PC-9 (cell line): ENCODE results near the gene BCAS3. TPM values are rescaled to one million over a fixed set of nuclear protein-coding genes. Genes with fewer than 3 reads are reported as not detected.

Experiments used
- BruUV-seq: library from RNA; stranded (reverse); fragments of 400-500 nt; replicated peaks from 2 replicates; lab custom pipeline; 2021; lab: Mats Ljungman, UMichigan
- CTCF ChIA-PET: fragments of 300-600 bp; sonication (Branson Sonifier 250); formaldehyde crosslinking; loops from one replicate; lab custom pipeline; 2022; ENCODE audit warnings: antibody characterized with exemption; lab: Charles Lee
- POLR2A ChIA-PET: fragments of 300-600 bp; sonication (Branson Sonifier 250); formaldehyde crosslinking; loops from one replicate; lab custom pipeline; 2022; ENCODE audit warnings: antibody characterized with exemption; ENCODE audit not compliant: unreplicated experiment; lab: Charles Lee
- DNase-seq, 2 experiments: peaks; one replicate each; pipeline versions ENCODE4 v3.0.0 to v3.0.0-alpha.2; 2015 to 2022; ENCODE audit warnings: mixed read lengths in 1 of 2
- H2AFZ ChIP-seq: fragments of 200-600 bp; sonication (generic); 2 replicates; pipeline ENCODE4 v1.8.1; 2017; ENCODE audit warnings: antibody characterized with exemption
- H3F3A ChIP-seq: fragments of 200-600 bp; sonication (generic); 2 replicates; pipeline ENCODE4 v1.8.1; 2017; ENCODE audit warnings: antibody characterized with exemption, mild to moderate bottlenecking, low read depth; ENCODE audit not compliant: insufficient read depth
- H3K27ac ChIP-seq: fragments of 200-600 bp; sonication (generic); 2 replicates; pipeline ENCODE4 v1.6.1; 2016; ENCODE audit warnings: mixed run types
- H3K27me3 ChIP-seq: fragments of 200-600 bp; sonication (generic); 2 replicates; pipeline ENCODE4 v1.6.1; 2016; ENCODE audit warnings: low read depth, mixed run types; ENCODE audit not compliant: insufficient read depth
- H3K36me3 ChIP-seq: fragments of 200-600 bp; sonication (generic); 2 replicates; pipeline ENCODE4 v1.6.1; 2016; ENCODE audit warnings: low read depth, mixed run types
- H3K4me1 ChIP-seq: fragments of 200-600 bp; sonication (generic); replicated peaks from 2 replicates; pipeline ENCODE4 v1.6.1; 2016; ENCODE audit warnings: mixed run types; ENCODE audit not compliant: insufficient read depth
- H3K4me2 ChIP-seq: fragments of 200-600 bp; sonication (generic); 2 replicates; pipeline ENCODE4 v1.6.1; 2017; ENCODE audit warnings: mixed run types
- H3K4me3 ChIP-seq: fragments of 200-600 bp; sonication (generic); 2 replicates; pipeline ENCODE4 v1.6.1; 2016; ENCODE audit warnings: mixed run types
- H3K79me2 ChIP-seq: fragments of 200-600 bp; sonication (generic); 2 replicates; pipeline ENCODE4 v1.6.1; 2017; ENCODE audit warnings: low read depth, mixed run types
- H3K9me2 ChIP-seq: fragments of 200-600 bp; sonication (generic); 2 replicates; pipeline ENCODE4 v1.8.1; 2017; ENCODE audit warnings: mild to moderate bottlenecking; ENCODE audit not compliant: insufficient read depth
- H3K9me3 ChIP-seq: fragments of 200-600 bp; sonication (generic); 2 replicates; pipeline ENCODE4 v1.8.1; 2016; ENCODE audit warnings: low read depth; ENCODE audit not compliant: insufficient read depth
- H4K20me1 ChIP-seq: fragments of 200-600 bp; sonication (generic); 2 replicates; pipeline ENCODE4 v1.8.1; 2017; ENCODE audit not compliant: insufficient read depth
- CTCF ChIP-seq: fragments of 200-600 bp; sonication (generic); conservative IDR thresholded peaks from 2 replicates; pipeline ENCODE4 v1.6.1; 2017; ENCODE audit warnings: mixed run types, antibody characterized with exemption, mild to moderate bottlenecking, moderate library complexity
- EZH2 ChIP-seq: fragments of 200-600 bp; sonication (generic); IDR thresholded peaks from 2 replicates; pipeline ENCODE4 v1.8.0; 2017; ENCODE audit warnings: antibody characterized with exemption, low read depth
- intact Hi-C: fragments of 100-400 bp; cut with micrococcal nuclease; formaldehyde crosslinking; loops from one replicate; pipeline ENCODE4 v1.10.0; 2022; ENCODE audit not compliant: unreplicated experiment
- total RNA-seq: library from RNA; stranded (reverse); gene quantifications from 2 replicates; pipeline ENCODE4 v1.2.3, GENCODE V29; 2021

The BCAS3 gene
- total RNA-seq, 1 experiment from 2014 or later: 26.0 TPM

GRCh38 chr17:60744355-60744966 is 66.8 kb downstream of the BCAS3 start:
- ChIA-PET CTCF (interaction anchor here (0.6 to 1.4 kb wide), 3 partner anchors 24 to 666 kb away, joined by 3 to 5 read pairs (median 3); no protein-coding TSS in a partner anchor), POLR2A (interaction anchor here (0.6 to 0.8 kb wide), 3 partner anchors 67 to 1180 kb away, joined by 4 to 11 read pairs (median 9); partner anchors contain the start of gene BCAS3)
- TSS peak; percentile 84 for BruUV-seq
- H3F3A ChIP-seq: peaks cover 14% of the 10 kb centered on the region; the same call in 1 of the 2 replicates
- H3K79me2 ChIP-seq: no peaks in the 10 kb centered on the region
- no peaks in the 10 kb centered on the region for H3K9me3 ChIP-seq
- intact Hi-C loops: loop anchor here (10.0 kb wide), 1 partner anchor 1090 kb away; no protein-coding TSS in a partner anchor
- peak overlapping the region; percentile 53 for H2AFZ ChIP-seq
- peak overlapping the region; percentile 44; the same call in 1 of the 2 replicates for H3K4me3 ChIP-seq
- DNase-seq: no peak
- H3K4me2 ChIP-seq: peak overlapping the region; percentile 77
- H3K36me3 ChIP-seq: no peaks in the 10 kb centered on the region
- 0 out of 2 replicates have a peak, but pooled peaks cover 4% of the 10 kb centered on the region for H3K9me2 ChIP-seq
- no peaks in the 10 kb centered on the region for H3K27me3 ChIP-seq
- H4K20me1 ChIP-seq: no peaks in the 10 kb centered on the region
- peaks cover 21% of the 10 kb centered on the region for H3K4me1 ChIP-seq
- TF ChIP-seq EZH2: no peak
- TF ChIP-seq CTCF: no peak
- H3K27ac ChIP-seq: peak overlapping the region; percentile 96

GRCh38 chr17:60745544-60745943 is 67.9 kb downstream of the BCAS3 start:
- POLR2A ChIA-PET: no interaction called here
- no peak overlapping the region for H3K4me3 ChIP-seq
- no peaks in the 10 kb centered on the region for H3K36me3 ChIP-seq

GRCh38 chr17:60747069-60747808 is 69.6 kb downstream of the BCAS3 start:
- no peak for DNase-seq
- Histone ChIP-seq H3K79me2 (no peaks in the 10 kb centered on the region), H3K9me2 (0 out of 2 replicates have a peak, but pooled peaks cover 8% of the 10 kb centered on the region), H3K27ac (no peak overlapping the region), H3K9me3 (no peaks in the 10 kb centered on the region), H3K4me3 (no peak overlapping the region), H3K4me2 (no peak overlapping the region), H3K27me3 (no peaks in the 10 kb centered on the region), H3K4me1 (peaks cover 21% of the 10 kb centered on the region), H3K36me3 (no peaks in the 10 kb centered on the region), H4K20me1 (no peaks in the 10 kb centered on the region), H3F3A (peaks cover 14% of the 10 kb centered on the region; the same call in 1 of the 2 replicates), H2AFZ (no peak overlapping the region)
- POLR2A ChIA-PET: no interaction called here
- CTCF ChIA-PET: interaction anchor here (0.6 kb wide), 1 partner anchor 17 kb away, joined by 5 read pairs; no protein-coding TSS in a partner anchor
- no peak for TF ChIP-seq EZH2
- TF ChIP-seq CTCF: no peak
- intact Hi-C loops: loop anchor here (10.0 kb wide), 1 partner anchor 1088 kb away; no protein-coding TSS in a partner anchor
- no TSS peak for BruUV-seq

More at GRCh38 chr17:60745544-60745943, 67.9 kb downstream of the BCAS3 start:
- Histone ChIP-seq H4K20me1 (no peaks in the 10 kb centered on the region), H3K27ac (no peak overlapping the region), H3K27me3 (no peaks in the 10 kb centered on the region), H3K9me3 (no peaks in the 10 kb centered on the region), H3K79me2 (no peaks in the 10 kb centered on the region), H3F3A (peaks cover 14% of the 10 kb centered on the region; the same call in 1 of the 2 replicates), H3K4me2 (no peak overlapping the region), H3K4me1 (peaks cover 21% of the 10 kb centered on the region), H2AFZ (no peak overlapping the region), H3K9me2 (0 out of 2 replicates have a peak, but pooled peaks cover 8% of the 10 kb centered on the region)
- intact Hi-C loops: loop anchor here (10.0 kb wide), 1 partner anchor 1089 kb away; no protein-coding TSS in a partner anchor
- no peak for TF ChIP-seq EZH2
- DNase-seq: no peak
- no TSS peak for BruUV-seq
- CTCF ChIA-PET: no interaction called here
